ENCODE measurements around the gene FNDC11. TPM values are rescaled to one million over a fixed set of nuclear protein-coding genes. Genes with fewer than 3 reads are reported as not detected.

FNDC11 gene
- total RNA-seq, 2 experiments from 2014 or later: 0.26 to 0.29 TPM

DNA sequence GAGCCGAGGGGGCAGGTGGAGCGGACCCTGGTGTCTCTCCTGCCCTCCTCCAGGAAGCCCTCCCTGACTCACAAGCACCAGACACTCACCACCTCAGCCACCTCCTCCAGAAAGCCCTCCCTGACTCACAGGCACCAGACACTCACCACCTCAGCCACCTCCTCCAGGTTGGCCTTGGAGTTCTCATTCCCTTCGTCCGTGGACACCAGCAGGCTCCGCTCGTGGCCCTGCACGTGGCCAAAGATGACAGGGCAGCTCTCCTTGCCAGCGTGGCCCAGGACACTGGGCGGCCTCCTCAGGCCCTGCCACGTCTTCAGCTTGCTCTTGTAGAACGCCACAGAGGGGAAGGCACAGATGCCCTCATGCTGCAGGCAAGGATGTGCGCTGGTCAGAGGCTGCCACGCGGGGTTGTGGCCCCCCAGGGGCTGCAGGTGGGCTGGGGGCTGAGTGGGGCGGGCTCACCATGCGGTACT, 6.4 kb downstream of the FNDC11 start:
- peaks cover 34% of the 10 kb centered on the region for H3K36me3 Mint-ChIP-seq (ENCODE audit: low read depth)
- POLR2A ChIA-PET: no interaction called here
- H3K4me1 Mint-ChIP-seq (ENCODE audit: low read depth): peaks cover 3% of the 10 kb centered on the region
- DNase-seq: no peak
- CTCF ChIA-PET: no interaction called here
- no peak overlapping the region for H3K4me3 Mint-ChIP-seq
- no peak for ATAC-seq
- no peaks in the 10 kb centered on the region for H3K9me3 Mint-ChIP-seq (ENCODE audit: insufficient read depth)
- no peaks in the 10 kb centered on the region for H3K27me3 Mint-ChIP-seq (ENCODE audit: low read depth)
- peak overlapping the region; percentile 60 for H3K27ac Mint-ChIP-seq

DNA sequence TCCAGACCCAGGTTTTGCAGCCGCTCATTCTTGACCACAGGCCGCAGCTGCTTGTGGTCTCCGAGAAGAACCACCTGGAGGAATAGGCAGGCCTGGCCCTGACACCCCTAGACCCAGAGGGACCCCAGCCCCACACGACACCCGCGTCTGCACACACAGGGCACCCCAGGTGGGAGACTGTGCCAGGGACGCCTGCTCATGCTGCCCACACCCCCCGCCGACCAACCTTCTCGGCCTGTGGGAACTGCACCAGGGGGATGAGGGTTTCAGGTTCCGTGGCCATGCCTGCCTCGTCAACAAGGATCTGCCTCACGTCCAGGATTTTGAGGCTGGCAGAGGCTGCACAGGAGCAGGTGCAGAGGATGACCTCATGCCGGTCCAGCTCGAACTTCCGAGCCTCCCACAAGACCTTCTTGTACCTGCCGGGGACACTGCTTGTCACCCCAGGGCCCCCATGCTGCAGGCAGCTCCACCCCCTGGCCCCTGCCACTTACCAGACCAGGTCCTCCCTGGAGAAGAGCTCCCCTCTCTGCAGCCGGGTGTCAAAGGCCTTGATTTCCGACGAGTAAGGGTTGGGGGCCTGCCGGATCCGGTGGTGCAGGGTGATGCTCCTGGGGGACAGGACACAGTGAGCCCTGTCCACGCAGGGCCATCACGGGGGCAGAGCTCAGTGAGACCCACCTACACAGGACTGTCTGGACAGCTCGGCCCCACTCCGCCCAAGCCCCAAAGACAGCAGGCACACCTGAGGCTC, 7.1 kb downstream of the FNDC11 start:
- H3K4me1 Mint-ChIP-seq (ENCODE audit: low read depth): peaks cover 3% of the 10 kb centered on the region
- ATAC-seq (no peak), DNase-seq (no peak)
- peaks cover 40% of the 10 kb centered on the region for H3K36me3 Mint-ChIP-seq (ENCODE audit: low read depth)
- ChIA-PET CTCF (no interaction called here), POLR2A (no interaction called here)
- H3K27ac Mint-ChIP-seq: no peak overlapping the region
- H3K9me3 Mint-ChIP-seq (ENCODE audit: insufficient read depth): no peaks in the 10 kb centered on the region
- no peaks in the 10 kb centered on the region for H3K27me3 Mint-ChIP-seq (ENCODE audit: low read depth)
- no peak overlapping the region for H3K4me3 Mint-ChIP-seq

DNA sequence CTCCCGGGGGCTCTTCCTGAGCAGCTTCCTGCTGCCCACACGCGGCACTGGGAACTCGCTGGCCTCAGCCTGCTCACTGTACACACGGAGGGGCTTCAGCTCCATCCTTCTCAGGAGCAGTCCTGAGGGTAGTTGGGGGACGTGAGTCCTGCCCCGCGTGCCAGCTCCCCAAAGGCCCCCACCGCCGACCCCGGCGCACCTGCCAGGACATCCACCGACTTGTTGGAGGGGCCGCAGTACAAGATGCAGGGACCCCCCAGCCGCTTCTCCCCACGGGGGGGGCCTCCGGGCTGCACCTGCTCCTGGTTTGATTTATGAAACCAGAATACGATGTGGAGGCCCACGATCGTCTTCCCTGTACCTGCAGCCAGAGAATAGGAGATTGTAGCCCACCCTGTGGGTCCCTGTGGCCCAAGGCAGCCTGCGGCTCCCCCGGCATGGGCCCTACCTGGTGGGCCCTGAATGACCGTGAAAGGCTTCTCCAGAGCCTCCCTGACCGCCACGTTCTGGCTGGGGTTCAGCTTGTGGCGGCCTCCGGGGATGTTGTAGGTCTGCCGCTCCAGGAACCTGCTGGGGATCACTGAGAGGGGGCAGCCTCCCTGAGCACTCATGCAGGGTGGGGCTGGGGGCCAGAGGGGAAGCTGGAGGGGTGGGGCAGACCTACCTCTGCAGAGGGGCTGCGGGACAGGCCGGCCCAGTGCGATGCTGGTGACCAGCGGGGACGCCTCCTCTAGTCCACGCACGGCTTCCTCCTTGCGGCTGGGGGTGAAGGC, 7.9 kb downstream of the FNDC11 start:
- ATAC-seq (no peak), DNase-seq (no peak)
- no peaks in the 10 kb centered on the region for H3K9me3 Mint-ChIP-seq (ENCODE audit: insufficient read depth)
- H3K27ac Mint-ChIP-seq: no peak overlapping the region
- peaks cover 3% of the 10 kb centered on the region for H3K4me1 Mint-ChIP-seq (ENCODE audit: low read depth)
- ChIA-PET POLR2A (no interaction called here), CTCF (interaction anchor here (0.7 kb wide), 1 partner anchor 24 kb away, joined by 3 read pairs; the partner anchor contains the start of gene PTK6)
- no peaks in the 10 kb centered on the region for H3K27me3 Mint-ChIP-seq (ENCODE audit: low read depth)
- H3K4me3 Mint-ChIP-seq: no peak overlapping the region
- H3K36me3 Mint-ChIP-seq (ENCODE audit: low read depth): peaks cover 41% of the 10 kb centered on the region

DNA sequence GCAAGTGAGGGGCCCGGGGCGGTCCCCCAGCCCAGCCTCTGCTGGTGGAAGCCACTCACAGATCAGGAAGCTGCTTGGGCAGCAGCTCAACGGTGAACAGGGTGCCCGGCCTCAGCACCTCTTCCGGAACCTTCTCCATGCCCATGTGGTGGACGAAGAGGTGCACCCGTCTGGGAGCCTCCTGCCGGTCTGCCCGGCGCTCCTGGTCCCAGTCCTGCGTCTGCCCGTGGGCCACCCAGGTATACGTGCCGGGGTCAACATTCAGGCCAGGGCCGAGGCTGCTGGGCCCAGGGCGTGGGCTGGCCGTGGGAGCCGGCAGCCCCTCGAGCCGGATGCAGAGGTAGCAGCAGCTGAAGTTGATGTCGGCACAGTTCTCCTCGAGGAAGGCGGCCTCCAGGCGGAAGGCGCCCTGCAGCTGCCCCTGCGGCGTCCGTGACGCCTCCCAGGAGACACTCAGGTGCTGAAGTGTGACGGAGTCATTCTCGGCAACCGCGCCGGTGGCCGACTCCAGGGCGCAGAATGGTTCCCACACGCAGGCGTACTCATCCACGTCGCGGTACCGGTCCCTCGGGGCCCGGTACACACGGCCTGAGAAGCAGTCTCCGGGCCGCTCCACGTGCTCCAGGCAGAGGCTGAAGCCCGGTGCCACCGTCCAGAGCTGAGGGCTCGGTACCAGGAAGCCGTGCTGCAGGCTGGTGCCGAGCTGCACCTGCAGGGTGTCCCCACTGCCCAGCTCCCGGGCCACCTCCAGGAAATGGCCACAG, 8.7 kb downstream of the FNDC11 start:
- Mint-ChIP-seq H3K4me3 (no peak overlapping the region), H3K9me3 (ENCODE audit: insufficient read depth) (no peaks in the 10 kb centered on the region), H3K27me3 (ENCODE audit: low read depth) (no peaks in the 10 kb centered on the region), H3K36me3 (ENCODE audit: low read depth) (peaks cover 46% of the 10 kb centered on the region), H3K4me1 (ENCODE audit: low read depth) (peaks cover 11% of the 10 kb centered on the region), H3K27ac (no peak overlapping the region)
- DNase-seq: no peak
- ChIA-PET CTCF (interaction anchor here (1.0 kb wide), 1 partner anchor 25 kb away, joined by 3 read pairs; no protein-coding TSS in a partner anchor), POLR2A (no interaction called here)
- no peak for ATAC-seq

DNA sequence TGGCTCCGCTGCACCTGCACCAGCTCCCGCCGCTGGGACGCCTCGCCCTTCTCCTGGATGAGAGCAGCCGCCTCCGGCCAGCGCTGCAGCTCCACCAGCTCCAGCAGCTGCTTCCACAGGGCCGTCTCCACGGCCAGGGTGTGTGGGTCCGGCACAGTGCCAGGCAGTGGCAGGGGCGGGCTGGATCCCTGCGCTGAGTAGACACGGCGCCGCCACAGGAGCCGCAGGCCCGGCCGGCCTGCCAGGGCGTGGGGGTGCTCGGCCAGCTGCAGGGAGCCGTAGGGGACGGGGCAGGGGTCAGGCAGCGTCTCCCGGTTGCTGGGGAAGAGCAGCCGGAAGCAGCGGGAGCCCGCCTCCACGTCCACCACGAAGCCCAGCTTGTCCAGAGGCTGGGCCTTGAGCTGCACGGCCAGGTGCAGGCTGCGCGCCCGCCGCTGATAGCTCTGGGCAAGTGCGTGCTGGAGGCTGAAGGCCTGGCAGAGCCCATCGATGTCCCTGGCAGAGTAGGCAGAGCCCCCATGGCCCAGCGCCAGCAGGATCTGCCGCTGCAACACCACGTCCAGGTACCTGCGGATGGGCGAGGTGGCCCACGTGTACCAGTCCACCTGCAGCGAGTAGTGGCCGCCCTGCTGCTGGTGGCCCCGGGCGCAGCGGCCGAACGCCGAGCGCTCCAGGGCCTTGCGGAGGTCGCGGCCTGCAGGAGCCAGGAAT, 9.4 kb downstream of the FNDC11 start:
- Mint-ChIP-seq H3K27me3 (ENCODE audit: low read depth) (no peaks in the 10 kb centered on the region), H3K36me3 (ENCODE audit: low read depth) (peaks cover 53% of the 10 kb centered on the region), H3K4me3 (no peak overlapping the region), H3K27ac (no peak overlapping the region), H3K4me1 (ENCODE audit: low read depth) (peaks cover 19% of the 10 kb centered on the region), H3K9me3 (ENCODE audit: insufficient read depth) (no peaks in the 10 kb centered on the region)
- ChIA-PET CTCF (interaction anchor here (1.0 kb wide), 1 partner anchor 26 kb away, joined by 3 read pairs; no protein-coding TSS in a partner anchor), POLR2A (no interaction called here)
- no peak for DNase-seq
- no peak for ATAC-seq

DNA sequence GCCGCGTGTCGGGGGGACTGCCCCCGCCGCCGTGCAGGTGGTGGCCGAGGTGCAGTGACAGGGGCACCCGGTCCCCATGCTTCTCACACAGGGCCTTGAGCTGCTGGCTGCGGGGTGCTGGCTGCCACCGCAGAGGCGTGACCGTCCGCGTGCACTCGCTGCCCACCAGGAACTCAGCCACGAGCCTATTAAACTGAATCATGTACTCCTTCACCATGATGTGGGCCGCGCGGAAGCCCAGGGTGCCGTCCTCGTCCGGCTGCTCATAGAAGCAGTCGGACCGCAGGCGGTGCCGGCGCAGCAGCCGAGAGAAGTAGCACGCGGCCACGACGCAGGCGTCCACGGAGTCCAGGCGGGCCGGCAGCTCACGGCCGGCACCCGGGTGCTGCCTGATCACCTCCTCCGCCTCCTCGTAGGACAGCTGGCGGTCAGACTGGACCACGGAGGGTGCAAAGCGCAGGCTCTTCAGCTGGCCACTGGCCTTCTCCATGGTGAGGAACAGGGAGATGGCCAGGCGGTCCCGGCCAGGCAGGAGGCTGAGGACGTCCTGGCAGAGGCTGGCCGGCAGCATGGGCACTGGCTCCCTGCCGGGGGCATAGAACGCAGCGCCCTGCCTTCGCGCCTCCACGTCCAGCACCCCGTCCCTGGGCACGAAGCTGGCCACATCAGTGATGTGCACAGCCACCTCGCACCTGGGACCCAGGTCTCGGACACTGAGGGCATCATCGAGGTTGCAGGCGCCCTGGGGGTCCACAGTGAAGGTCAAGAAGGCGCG, 10.3 kb downstream of the FNDC11 start:
- no peaks in the 10 kb centered on the region for H3K9me3 Mint-ChIP-seq (ENCODE audit: insufficient read depth)
- ChIA-PET POLR2A (interaction anchor here (1.0 kb wide), 1 partner anchor 10 kb away, joined by 3 read pairs; the partner anchor contains the start of gene HELZ2), CTCF (no interaction called here)
- H3K27me3 Mint-ChIP-seq (ENCODE audit: low read depth): no peaks in the 10 kb centered on the region
- no peak overlapping the region for H3K4me3 Mint-ChIP-seq
- peaks cover 50% of the 10 kb centered on the region for H3K36me3 Mint-ChIP-seq (ENCODE audit: low read depth)
- H3K4me1 Mint-ChIP-seq (ENCODE audit: low read depth): peaks cover 26% of the 10 kb centered on the region
- ATAC-seq: no peak
- no peak for DNase-seq
- no peak overlapping the region for H3K27ac Mint-ChIP-seq

DNA sequence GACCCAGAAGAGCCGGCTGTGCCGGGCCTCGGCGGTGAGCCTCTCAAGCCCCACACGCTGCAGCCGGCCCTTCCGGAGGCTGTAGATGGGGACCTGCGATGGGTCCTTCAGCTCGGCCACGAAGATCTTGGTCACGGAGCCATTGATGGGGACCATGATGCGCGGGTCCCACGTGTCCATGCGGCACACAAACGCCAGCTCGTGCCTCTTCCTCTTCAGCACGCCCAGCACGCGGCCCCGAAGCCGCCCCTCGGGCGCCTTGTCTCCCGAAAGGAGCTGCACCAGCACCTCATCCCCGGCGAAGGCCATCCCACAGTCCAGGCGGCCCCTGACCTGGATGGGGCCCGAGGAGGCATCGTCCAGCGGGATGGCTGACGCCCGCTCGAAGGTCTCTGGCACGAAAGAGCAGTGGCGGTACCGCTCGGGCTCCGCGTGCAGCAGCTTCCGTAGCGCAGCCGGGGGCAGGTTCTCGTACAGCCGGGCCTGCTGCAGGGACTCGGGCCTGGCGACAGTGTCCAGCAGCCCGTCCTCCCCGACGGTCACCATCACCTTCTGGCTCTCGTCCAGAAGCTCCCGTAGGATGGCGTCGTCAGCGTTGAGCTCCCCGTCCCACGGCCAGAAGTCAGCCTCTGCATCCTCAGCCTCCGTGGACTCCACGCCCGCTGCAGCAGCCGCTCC, 11.2 kb downstream of the FNDC11 start:
- Mint-ChIP-seq H3K36me3 (ENCODE audit: low read depth) (peaks cover 52% of the 10 kb centered on the region), H3K4me1 (ENCODE audit: low read depth) (peaks cover 34% of the 10 kb centered on the region), H3K27me3 (ENCODE audit: low read depth) (no peaks in the 10 kb centered on the region), H3K27ac (no peak overlapping the region), H3K9me3 (ENCODE audit: insufficient read depth) (no peaks in the 10 kb centered on the region), H3K4me3 (no peak overlapping the region)
- DNase-seq (no peak), ATAC-seq (no peak)
- ChIA-PET POLR2A (interaction anchor here (1.0 kb wide), 1 partner anchor 9 kb away, joined by 3 read pairs; the partner anchor contains the start of gene HELZ2), CTCF (no interaction called here)

DNA sequence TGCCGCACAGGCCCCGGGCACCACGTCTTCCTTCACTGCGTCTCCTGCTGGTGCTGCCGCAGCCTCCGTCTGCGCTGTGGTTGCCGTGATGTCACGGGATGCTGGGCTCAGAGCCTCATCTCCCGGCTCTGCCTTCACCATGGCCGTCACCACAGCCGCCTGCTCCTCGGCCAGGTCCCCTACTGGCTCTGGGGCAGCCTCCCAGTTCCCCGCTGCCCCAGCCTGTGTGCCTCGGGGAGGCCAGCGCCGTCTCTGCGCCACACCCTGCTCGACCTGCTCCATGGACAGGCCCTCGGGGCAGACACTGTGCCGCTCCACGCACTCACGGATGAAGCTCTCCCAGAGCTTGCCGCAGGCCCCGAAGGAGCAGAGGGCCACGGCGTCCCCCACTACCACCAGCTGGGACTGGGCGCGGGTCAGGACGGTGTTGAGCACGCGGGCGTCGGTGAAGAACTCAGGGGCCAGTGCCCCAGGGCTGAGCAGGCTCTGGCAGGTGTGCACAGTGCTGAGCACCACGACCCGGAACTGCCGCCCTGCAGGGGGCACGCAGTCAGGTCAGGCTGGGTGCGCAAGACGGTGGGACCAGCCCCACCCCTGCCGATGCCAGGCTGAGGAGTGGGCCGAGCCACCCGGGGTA, 11.9 kb downstream of the FNDC11 start:
- no peak overlapping the region for H3K4me3 Mint-ChIP-seq

DNA sequence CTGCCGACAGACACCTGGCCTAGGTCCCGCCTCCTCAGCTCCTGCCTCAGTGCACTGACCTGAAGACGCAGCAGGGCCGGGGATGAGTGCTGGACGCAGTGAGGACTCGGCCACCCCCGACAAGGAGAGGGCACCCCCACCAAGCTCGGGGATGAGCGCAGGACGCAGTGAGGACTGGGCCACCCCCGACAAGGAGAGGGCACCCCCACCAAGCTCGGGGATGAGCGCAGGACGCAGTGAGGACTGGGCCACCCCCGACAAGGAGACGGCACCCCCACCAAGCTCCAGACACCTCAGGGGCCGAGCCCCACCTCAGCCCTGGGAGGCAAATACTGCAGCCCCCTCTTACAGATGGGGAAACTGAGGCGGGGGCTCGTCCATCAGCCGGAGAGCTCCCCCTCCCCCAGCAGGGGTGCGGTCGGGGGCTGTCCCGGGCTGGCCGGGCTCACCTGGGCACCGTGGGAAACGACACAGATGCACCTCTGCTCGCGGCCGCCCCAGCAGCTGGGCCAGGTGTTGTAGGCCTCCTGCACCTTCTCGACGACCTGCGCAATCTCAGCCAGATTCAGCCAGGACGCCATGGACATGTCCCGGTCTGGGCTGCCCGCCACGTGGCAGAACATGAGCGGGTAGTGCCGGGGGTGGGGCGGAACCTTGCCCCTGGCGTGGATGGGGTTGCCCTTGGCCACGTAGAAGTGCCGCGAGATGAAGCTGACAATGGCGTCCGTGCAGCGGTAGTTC, 12.6 kb downstream of the FNDC11 start:
- DNase-seq (no peak), ATAC-seq (no peak)
- Mint-ChIP-seq H3K36me3 (ENCODE audit: low read depth) (peaks cover 42% of the 10 kb centered on the region), H3K27me3 (ENCODE audit: low read depth) (no peaks in the 10 kb centered on the region), H3K4me1 (ENCODE audit: low read depth) (peaks cover 34% of the 10 kb centered on the region), H3K4me3 (no peak overlapping the region), H3K9me3 (ENCODE audit: insufficient read depth) (no peaks in the 10 kb centered on the region), H3K27ac (no peak overlapping the region)
- CTCF ChIA-PET: interaction anchor here (1.5 to 1.6 kb wide), 2 partner anchors 28 to 29 kb away, joined by 6 to 7 read pairs; partner anchors contain the start of gene PTK6
- POLR2A ChIA-PET: no interaction called here

More for the DNA sequence above, 11.9 kb downstream of the FNDC11 start:
- peaks cover 48% of the 10 kb centered on the region for H3K36me3 Mint-ChIP-seq (ENCODE audit: low read depth)
- peaks cover 35% of the 10 kb centered on the region for H3K4me1 Mint-ChIP-seq (ENCODE audit: low read depth)
- no peak for ATAC-seq
- no peaks in the 10 kb centered on the region for H3K27me3 Mint-ChIP-seq (ENCODE audit: low read depth)
- ChIA-PET POLR2A (interaction anchor here (1.0 kb wide), 1 partner anchor 8 kb away, joined by 3 read pairs; the partner anchor contains the start of gene HELZ2), CTCF (no interaction called here)
- no peaks in the 10 kb centered on the region for H3K9me3 Mint-ChIP-seq (ENCODE audit: insufficient read depth)
- no peak for DNase-seq
- no peak overlapping the region for H3K27ac Mint-ChIP-seq

DNA sequence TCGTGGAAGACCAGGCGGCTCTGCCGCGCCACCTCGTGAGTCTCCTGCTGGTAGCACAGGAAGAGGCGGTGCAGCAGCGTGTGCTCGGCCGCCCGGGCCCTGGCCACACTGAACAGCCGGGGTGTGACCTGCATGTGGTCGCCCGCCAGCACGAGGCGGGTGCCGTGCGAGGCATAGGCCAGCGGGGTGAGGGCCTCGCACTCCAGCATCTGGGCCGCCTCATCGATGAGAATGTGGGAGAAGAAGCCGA, 13.1 kb downstream of the FNDC11 start:
- H3K27me3 Mint-ChIP-seq (ENCODE audit: low read depth): no peaks in the 10 kb centered on the region
- no peak overlapping the region for H3K27ac Mint-ChIP-seq
- ChIA-PET CTCF (interaction anchor here (1.5 to 1.6 kb wide), 2 partner anchors 28 to 29 kb away, joined by 6 to 7 read pairs; partner anchors contain the start of gene PTK6), POLR2A (interaction anchor here (0.9 to 3.5 kb wide), 4 partner anchors 11 to 46 kb away, joined by 3 to 12 read pairs (median 8); partner anchors contain the start of gene PTK6)
- H3K4me3 Mint-ChIP-seq: no peak overlapping the region
- peaks cover 34% of the 10 kb centered on the region for H3K4me1 Mint-ChIP-seq (ENCODE audit: low read depth)
- ATAC-seq: no peak
- H3K36me3 Mint-ChIP-seq (ENCODE audit: low read depth): peaks cover 39% of the 10 kb centered on the region
- no peak for DNase-seq
- H3K9me3 Mint-ChIP-seq (ENCODE audit: insufficient read depth): no peaks in the 10 kb centered on the region

Measured in activated CD8-positive, alpha-beta T cell treated with anti-CD3 and anti-CD28 coated beads, Interleukin-2, amount 10 ng/mL, durations not matched to agents 7 days and 5 days (primary cell).